CD4-positive, alpha-beta T cell (primary cell): Measurements from ENCODE around the gene TMEM144. TPM values are rescaled to one million over a fixed set of nuclear protein-coding genes. Genes with fewer than 3 reads are reported as not detected.
A peak's percentile ranks its signal among the peaks of the same experiment; 100 is the strongest.

ENCODE experiments used
- ATAC-seq: fragments of 200-7000 bp; cut with Tn5 transposase; one replicate; pipeline ENCODE4 v1.10.0; 2022; ENCODE audit warnings: mild to moderate bottlenecking; ENCODE audit not compliant: poor library complexity
- CTCF ChIA-PET: fragments of 350-600 bp; sonication (Branson Sonifier 250); formaldehyde crosslinking; loops from one replicate; lab custom pipeline; 2021; ENCODE audit warnings: antibody characterized with exemption, inconsistent platforms; lab: Charles Lee
- POLR2A ChIA-PET: fragments of 350-600 bp; sonication (Branson Sonifier 250); formaldehyde crosslinking; loops from one replicate; lab custom pipeline; 2021; ENCODE audit warnings: antibody characterized with exemption, inconsistent platforms; lab: Charles Lee
- DNase-seq, 14 experiments: peaks; one replicate each; pipeline ENCODE4 v3.0.0-alpha.2; 2013 to 2020; ENCODE audit warnings: mixed read lengths in 2 of 14
- H3K27ac ChIP-seq, 2 donors: one replicate each; pipeline versions ENCODE4 v1.5.1 to v1.7.0; 2013; ENCODE audit warnings: low read length in 2 of 2, low read depth in 1 of 2, mild to moderate bottlenecking in 1 of 2
- H3K27me3 ChIP-seq, 2 experiments: 1 replicate in 1 of 2; 2 replicates in 1 of 2; pipeline versions ENCODE4 v1.6.1 to v1.7.0; 2013; ENCODE audit warnings: low read length in 2 of 2, control low read depth in 1 of 2, mild to moderate bottlenecking in 1 of 2, moderate library complexity in 1 of 2; ENCODE audit not compliant: insufficient read depth in 2 of 2, control insufficient read depth in 1 of 2
- H3K36me3 ChIP-seq: one replicate; pipeline ENCODE4 v1.6.1; 2013; ENCODE audit warnings: low read length, control low read depth; ENCODE audit not compliant: insufficient read depth
- H3K4me1 ChIP-seq: one replicate; pipeline ENCODE4 v1.6.1; 2013; ENCODE audit warnings: low read length, control low read depth; ENCODE audit not compliant: insufficient read depth
- H3K4me3 ChIP-seq: one replicate; pipeline ENCODE4 v1.5.1; 2013; ENCODE audit warnings: mild to moderate bottlenecking, low read length, moderate library complexity
- H3K9me3 ChIP-seq, 2 experiments: 1 replicate in 1 of 2; 2 replicates in 1 of 2; pipeline versions ENCODE4 v1.6.1 to v1.7.0; 2013; ENCODE audit warnings: low read length in 2 of 2, mild to moderate bottlenecking in 2 of 2, control low read depth in 1 of 2, moderate library complexity in 1 of 2; ENCODE audit not compliant: control insufficient read depth in 1 of 2, insufficient read depth in 1 of 2
- H3K27ac Mint-ChIP-seq: one replicate; pipeline ENCODE4 v1.8.0; 2020; ENCODE audit warnings: mixed read lengths
- H3K27me3 Mint-ChIP-seq: one replicate; pipeline ENCODE4 v1.8.0; 2021; ENCODE audit warnings: mixed read lengths
- H3K36me3 Mint-ChIP-seq: one replicate; pipeline ENCODE4 v1.8.0; 2021; ENCODE audit warnings: low read depth, mixed read lengths
- H3K4me1 Mint-ChIP-seq: one replicate; pipeline ENCODE4 v1.8.0; 2021; ENCODE audit warnings: low read depth, mixed read lengths
- H3K4me3 Mint-ChIP-seq: one replicate; pipeline ENCODE4 v1.8.0; 2020; ENCODE audit warnings: mild to moderate bottlenecking, mixed read lengths
- H3K9me3 Mint-ChIP-seq: one replicate; pipeline ENCODE4 v1.8.0; 2020; ENCODE audit warnings: mixed read lengths
- CTCF ChIP-seq: fragments of 200-600 bp; IDR thresholded peaks from one replicate; pipeline ENCODE4 v1.8.0; 2022; ENCODE audit warnings: antibody characterized with exemption, mild to moderate bottlenecking
- intact Hi-C, 2 experiments: fragments of 100-400 bp; cut with DNase I in 1 of 2; cut with micrococcal nuclease in 1 of 2; formaldehyde crosslinking; loops; one replicate each; pipeline versions ENCODE4 v1.15.1 to v1.9.0; 2023 to 2025; cut with DNase I, micrococcal nuclease
- total RNA-seq, 174 experiments: library from RNA in 2 of 174; stranded (reverse) in 2 of 174; gene quantifications; one replicate each; pipeline ENCODE4 v1.2.3 and lab custom pipeline; 2021 to 2026

The TMEM144 gene
- total RNA-seq, 2 experiments from 2014 or later, result 0.45 TPM; not detected in 1

DNA sequence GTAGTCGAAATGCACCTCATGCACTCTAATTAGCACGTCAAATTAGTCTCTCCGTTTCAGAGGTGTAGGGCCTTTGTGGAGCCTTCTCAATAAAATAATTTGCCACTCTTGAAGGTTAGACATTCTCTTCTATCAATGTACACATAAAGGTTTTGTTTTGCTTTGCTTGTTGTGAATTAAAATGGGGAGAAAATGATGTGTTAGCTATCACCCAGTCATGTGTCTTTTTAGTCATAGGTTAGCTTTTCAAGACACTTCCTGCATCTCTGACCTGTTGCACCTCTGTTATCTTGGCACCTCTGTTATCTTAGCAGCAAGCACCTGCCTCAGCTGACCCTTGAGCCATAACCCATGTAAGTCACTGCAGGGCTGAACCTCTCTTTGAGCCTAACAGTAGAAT, 936 bp downstream of the TMEM144 start:
- ATAC-seq (no peak), DNase-seq (no peak)
- Histone ChIP-seq H3K9me3 (peaks cover 0 to 5% of the 10 kb centered on the region in 2 experiments), H3K27ac (no peak overlapping the region), H3K4me3 (no peak overlapping the region), H3K4me1 (peaks cover 5% of the 10 kb centered on the region), H3K27me3 (peaks cover 8 to 14% of the 10 kb centered on the region in 2 experiments), H3K36me3 (no peaks in the 10 kb centered on the region)
- CTCF ChIA-PET, result no interaction called here
- Mint-ChIP-seq H3K4me1 (peaks cover 19% of the 10 kb centered on the region), H3K4me3 (peak overlapping the region; percentile 21), H3K27ac (no peak overlapping the region), H3K9me3 (no peaks in the 10 kb centered on the region), H3K36me3 (no peaks in the 10 kb centered on the region), H3K27me3 (peaks cover 48% of the 10 kb centered on the region)
- TF ChIP-seq CTCF, result no peak
- intact Hi-C loops, result no loop called here
- POLR2A ChIA-PET, result no interaction called here

GRCh38 chr4:158213466-158213865, 3.2 kb downstream of the TMEM144 start:
- Mint-ChIP-seq H3K27ac (no peak overlapping the region), H3K4me3 (no peak overlapping the region), H3K4me1 (peaks cover 19% of the 10 kb centered on the region), H3K36me3 (no peaks in the 10 kb centered on the region), H3K27me3 (peaks cover 45% of the 10 kb centered on the region), H3K9me3 (no peaks in the 10 kb centered on the region)
- Histone ChIP-seq H3K36me3 (no peaks in the 10 kb centered on the region), H3K27me3 (peaks cover 8 to 14% of the 10 kb centered on the region in 2 experiments), H3K9me3 (peaks cover 0 to 5% of the 10 kb centered on the region in 2 experiments), H3K4me1 (peaks cover 5% of the 10 kb centered on the region), H3K27ac (no peak overlapping the region), H3K4me3 (no peak overlapping the region)
- ChIA-PET POLR2A (no interaction called here), CTCF (no interaction called here)
- ATAC-seq (no peak), DNase-seq (no peak)
- intact Hi-C loops, result no loop called here
- no peak for TF ChIP-seq CTCF

- Histone ChIP-seq H3K27ac (no peak overlapping the region), H3K4me3 (no peak overlapping the region), H3K9me3 (peaks cover 0 to 5% of the 10 kb centered on the region in 2 experiments), H3K4me1 (peaks cover 5% of the 10 kb centered on the region), H3K36me3 (no peaks in the 10 kb centered on the region), H3K27me3 (peaks cover 7 to 14% of the 10 kb centered on the region in 2 experiments)
- intact Hi-C loops, result no loop called here
- Mint-ChIP-seq H3K36me3 (no peaks in the 10 kb centered on the region), H3K9me3 (no peaks in the 10 kb centered on the region), H3K27me3 (peaks cover 37% of the 10 kb centered on the region), H3K4me1 (peaks cover 13% of the 10 kb centered on the region), H3K4me3 (no peak overlapping the region), H3K27ac (no peak overlapping the region)
- ChIA-PET CTCF (no interaction called here), POLR2A (no interaction called here)
- no peak for TF ChIP-seq CTCF
- DNase-seq (no peak), ATAC-seq (no peak)
Observed at GRCh38 chr4:158214856-158215255, 4.6 kb downstream of the TMEM144 start.
